GM19239 (cell line): ENCODE results near the gene KRT82.
"Not testable (repeated sequence)": the region's sequence is repeated elsewhere in the genome, so short reads cannot be mapped to it uniquely, and the experiment has no call there.

ENCODE experiments used
- DNase-seq: peaks from one replicate; pipeline ENCODE4 v3.0.0; 2011; ENCODE audit warnings: low spot score; ENCODE audit not compliant: insufficient read length
- FAIRE-seq: peaks from 2 replicates; lab custom pipeline; 2011; peaks lifted over from hg19 to GRCh38; lab: Jason Lieb, UNC

Gene KRT82

DNA sequence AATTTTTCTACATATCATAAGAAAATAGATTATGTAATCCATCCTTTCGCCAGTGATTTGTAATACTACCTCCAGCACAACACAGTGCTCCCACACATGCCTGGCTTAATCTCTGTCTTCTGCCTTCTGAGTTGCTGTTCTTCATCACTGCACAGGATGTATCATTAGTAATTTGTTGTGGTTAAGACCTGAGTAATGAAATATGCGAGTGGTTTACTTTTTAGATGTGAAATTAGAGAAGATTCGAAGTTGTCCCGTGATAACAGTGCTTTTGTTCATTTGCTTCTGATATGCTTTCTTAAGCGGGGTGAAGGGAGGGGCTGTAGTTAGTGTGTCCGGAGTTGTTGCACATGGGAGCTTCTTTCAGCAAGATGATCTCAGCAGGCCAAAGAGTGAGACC lies 56.9 kb downstream of the KRT82 start:
- FAIRE-seq (no peak), DNase-seq (no peak)

DNA sequence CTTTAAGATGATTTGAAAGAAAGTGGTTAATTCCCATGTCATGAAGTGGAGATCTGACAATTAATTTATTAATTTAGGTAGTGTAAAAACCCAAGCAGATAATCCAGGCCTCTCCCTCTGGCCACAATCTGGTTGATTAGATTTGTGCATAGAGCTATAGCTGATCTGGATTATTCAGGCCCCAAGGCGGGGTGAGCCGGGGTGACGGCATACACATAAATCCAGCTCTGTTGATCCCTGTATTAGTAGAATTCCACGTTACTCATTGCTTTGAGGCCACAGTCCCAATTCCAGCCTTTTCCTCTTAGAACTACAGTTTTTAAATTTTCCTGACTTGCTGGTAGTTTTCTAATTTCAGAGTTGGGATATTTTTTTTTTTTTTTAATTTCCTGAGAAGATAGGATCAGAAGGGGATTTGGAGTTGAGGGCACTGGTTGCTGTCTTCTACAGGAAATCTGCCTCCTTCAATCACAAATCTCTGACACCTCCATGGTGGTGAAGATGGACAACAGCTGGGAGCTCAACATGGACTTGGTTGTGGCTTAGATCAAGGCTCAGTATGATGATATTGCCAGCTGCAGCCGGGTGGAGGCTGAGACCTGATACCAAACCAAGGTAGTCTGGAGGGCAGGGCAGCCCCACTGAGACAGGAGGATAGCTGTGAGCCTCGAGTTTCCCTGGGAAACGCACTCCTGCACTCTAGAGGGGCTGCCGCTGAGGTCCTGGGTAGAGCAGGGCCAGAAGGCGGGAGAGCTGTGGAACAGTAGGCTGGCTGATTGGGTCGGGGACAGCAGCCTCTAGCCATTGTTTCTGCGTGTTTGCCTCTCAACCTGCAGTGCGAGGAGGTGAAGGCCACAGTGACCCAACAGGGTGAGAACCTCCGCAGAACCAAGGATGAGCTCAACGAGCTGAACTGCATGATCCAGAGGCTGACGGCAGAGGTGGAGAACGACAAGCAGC lies 58.3 kb downstream of the KRT82 start:
- FAIRE-seq (no peak), DNase-seq (no peak)

DNA sequence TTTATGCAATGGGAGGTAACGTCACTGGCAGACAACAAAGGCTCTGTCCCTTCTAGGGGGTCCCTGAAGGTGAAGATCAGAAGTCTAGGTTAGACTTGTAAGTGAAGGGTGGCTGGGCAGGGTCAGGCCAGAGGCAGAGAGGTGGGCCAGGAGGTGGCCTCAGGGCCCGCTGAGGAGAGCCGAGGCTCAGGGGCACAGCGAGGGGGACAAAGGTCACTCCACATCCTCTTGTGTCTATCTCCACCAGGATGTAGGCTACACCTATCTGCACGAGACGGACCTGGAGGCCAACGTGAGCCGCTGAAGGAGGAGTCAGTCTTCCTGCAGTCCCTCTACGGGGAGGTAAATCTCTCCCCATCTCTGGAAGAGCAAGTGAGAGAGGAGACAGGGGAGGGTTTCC lies 59.1 kb downstream of the KRT82 start:
- no peak for FAIRE-seq
- no peak for DNase-seq

DNA sequence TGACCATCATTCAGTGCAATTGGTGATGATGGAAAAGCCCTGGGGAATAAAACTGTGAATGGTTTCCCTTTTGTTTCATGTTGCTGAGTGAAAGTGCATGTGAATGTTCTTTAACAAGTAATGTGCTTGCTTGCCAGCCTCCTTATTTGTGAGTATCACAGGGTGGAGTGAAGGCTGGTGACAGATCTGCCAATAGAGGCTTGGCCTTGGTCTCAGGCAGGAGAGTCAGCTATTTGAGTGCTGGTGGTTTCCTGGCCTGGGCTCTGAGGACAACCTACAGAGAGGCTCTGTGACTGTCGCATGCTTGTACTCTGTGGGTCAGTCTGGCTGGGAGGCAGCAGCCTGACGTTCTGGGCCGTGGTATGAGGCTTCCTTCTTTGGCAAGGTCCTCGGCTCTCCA lies 59.5 kb downstream of the KRT82 start:
- DNase-seq (no peak), FAIRE-seq (no peak)

DNA sequence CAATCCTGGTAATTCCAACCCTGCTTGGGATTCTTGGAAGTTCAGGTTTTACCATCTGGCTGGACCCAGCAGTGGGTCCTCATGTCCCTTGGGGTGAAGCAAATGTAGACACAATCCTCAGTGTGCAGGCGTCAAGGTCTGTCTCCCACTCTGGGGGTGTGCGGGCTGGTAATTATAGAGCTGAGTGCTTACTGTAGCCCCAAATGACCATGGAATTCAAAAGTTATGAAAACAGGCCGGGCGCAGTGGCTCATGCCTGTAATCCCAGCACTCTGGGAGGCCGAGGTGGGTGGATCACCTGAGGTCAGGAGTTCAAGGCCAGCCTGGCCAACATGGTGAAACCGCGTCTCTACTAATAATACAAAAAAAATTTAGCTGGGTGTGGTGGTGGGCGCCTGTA lies 61.1 kb downstream of the KRT82 start:
- not testable (repeated sequence) for DNase-seq, FAIRE-seq

DNA sequence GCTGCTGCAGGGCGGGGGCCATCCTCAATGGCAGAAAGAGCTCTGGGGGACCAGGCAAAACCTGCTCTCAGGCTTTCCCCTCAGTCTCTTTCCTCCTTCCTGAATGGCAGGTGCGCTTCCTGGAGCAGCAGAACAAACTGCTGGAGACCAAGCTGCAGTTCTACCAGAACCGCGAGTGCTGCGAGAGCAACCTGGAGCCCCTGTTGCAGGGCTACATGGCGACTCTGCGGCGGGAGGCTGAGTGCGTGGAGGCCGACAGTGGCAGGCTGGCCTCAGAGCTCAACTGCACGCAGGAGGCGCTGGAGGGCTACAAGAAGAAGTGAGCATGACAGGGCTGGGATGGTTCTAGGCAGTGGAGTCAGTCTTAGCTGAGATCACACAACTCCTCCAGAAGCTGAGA lies 62.0 kb downstream of the KRT82 start:
- FAIRE-seq (no peak), DNase-seq (no peak)
